ENCODE measurements around the gene CORO6. TPM values are rescaled to one million over a fixed set of nuclear protein-coding genes. Genes with fewer than 3 reads are reported as not detected.

The CORO6 gene
- 4.9 to 7.1 TPM (median 5.9 TPM) in 5 replicates for total RNA-seq (2022; extraction: Qiagen RNA extraction; ENCODE audit: low read depth)

GRCh38 chr17:29622337-29623282 is at the start of gene CORO6:
Gene CORO6, minus strand, starts transcription at chr17:29622912. Its CDS starts 1,491 bp downstream, at chr17:29621421.

DNA sequence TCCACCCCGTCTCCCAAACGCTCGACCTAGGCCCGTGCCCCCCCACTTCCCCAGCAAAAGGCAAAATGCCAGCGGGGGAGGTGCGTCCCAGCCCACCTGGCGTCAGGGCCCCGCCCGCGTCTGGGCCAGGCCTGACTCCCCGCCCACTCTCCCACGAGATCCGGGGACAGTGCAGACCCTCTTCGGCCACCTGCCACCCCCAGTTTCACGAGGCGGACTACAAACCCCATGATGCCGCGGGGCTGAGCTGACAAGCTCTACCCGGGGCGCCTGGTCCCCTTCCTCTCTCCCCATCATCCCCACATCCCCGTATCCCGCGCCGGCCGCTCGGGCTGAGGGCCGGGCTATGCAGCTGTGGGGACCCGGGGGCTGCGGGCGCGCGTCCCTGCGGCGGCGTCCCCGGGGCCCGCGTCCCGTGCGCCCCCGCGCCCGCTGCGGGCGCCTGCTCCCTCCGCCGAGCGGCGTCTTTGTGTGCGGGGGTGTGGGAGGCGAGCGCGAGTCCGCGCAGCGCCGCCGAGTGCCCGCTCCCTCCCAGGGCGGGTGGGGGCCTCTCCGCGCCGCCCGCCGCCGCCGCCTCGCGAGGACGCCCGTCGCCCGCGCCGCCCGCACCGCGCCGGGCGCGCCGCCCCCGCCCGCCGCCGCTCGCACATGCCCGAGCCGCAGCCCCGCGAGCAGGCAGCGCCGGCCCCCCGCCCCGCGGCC is 29.7 kb downstream of the CORO6 start, which contains the start of gene ANKRD13B:
Gene ANKRD13B (plus strand): TSS at position 283 of the 702 bp plus-strand sequence. CDS start 490 bp downstream, outside the sequence.

DNA sequence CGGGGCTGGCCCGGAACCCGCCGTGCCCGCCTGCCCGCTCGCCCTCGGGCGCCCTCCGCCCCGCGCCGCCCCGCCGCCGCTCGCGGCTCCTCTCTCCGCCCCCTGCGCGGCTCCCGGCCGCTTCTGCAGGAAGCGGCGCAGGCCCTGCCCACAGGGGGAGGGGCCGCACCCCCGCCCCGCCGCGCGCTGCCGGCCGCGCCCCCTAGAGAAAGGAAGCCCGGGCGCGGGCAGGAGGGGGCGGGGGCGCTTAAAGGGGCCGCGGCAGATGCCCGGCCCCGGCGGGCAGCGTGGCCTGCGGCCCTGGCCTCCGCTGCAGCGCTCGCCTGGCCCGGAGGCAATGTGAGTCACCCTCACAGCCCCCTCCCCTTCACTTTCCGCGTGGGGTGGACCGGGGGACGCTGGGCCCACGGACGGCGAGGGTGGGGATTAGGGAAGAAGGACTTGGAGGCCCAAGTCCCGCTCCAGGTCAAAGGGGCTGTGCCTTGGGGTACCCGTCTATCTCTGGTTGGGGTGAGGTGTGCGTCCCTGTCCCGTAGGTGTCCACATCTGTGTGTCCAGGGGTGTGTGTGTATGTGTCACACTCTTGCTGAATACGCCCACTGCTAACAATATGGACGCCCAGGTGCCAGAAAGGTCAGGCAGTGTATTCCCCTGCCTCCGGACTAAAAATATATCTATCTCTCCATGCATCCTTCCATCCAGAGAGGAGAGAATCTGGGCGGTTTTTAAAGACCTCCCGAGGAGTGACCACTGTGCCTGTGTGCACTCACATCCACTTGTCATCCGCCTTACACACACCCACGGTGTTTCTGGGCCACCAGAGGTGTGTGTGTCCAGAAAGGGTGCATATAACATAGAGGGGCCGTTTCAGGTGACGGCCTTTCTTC is 32.9 kb downstream of the CORO6 start, which contains the start of gene GIT1:
Gene GIT1 (minus strand): TSS at position 125 of the 887 bp plus-strand sequence. CDS start 270 bp downstream, outside the sequence.

GRCh38 chr17:29568331-29569244 is 54.1 kb downstream of the CORO6 start, which contains the start of gene TP53I13:
Gene TP53I13, plus strand, starts transcription at chr17:29568701. Its CDS starts 58 bp downstream, at chr17:29568759.

GRCh38 chr17:29566473-29567303 is 56.0 kb downstream of the CORO6 start, which contains the start of gene ABHD15:
Gene ABHD15, minus strand, starts transcription at chr17:29567037. Its CDS starts 71 bp downstream, at chr17:29566966.

Other genes with a start within 250 kb of the CORO6 start
- gene TAOK1, start 232.5 kb downstream of the CORO6 start, total RNA-seq (2022; extraction: Qiagen RNA extraction; ENCODE audit: low read depth), result 10.3 to 29.4 TPM (median 21.6 TPM) in 5 replicates
- 19.3 to 27.4 TPM (median 26.2 TPM) in 5 replicates for gene ABHD15, start 55.9 kb downstream of the CORO6 start, total RNA-seq (2022; extraction: Qiagen RNA extraction; ENCODE audit: low read depth)
- gene TP53I13, start 54.2 kb downstream of the CORO6 start, total RNA-seq (2022; extraction: Qiagen RNA extraction; ENCODE audit: low read depth), result 48.7 to 115 TPM (median 88.7 TPM) in 5 replicates
- gene GIT1, start 33.3 kb downstream of the CORO6 start, total RNA-seq (2022; extraction: Qiagen RNA extraction; ENCODE audit: low read depth), result 57.3 to 90.4 TPM (median 79.2 TPM) in 5 replicates
- 16.7 to 31.0 TPM (median 28.8 TPM) in 5 replicates for gene ANKRD13B, start 29.8 kb downstream of the CORO6 start, total RNA-seq (2022; extraction: Qiagen RNA extraction; ENCODE audit: low read depth)